ENCODE measurements around the gene CLIC1.
A peak's percentile ranks its signal among the peaks of the same experiment; 100 is the strongest.

The CLIC1 gene

GRCh38 chr6:31736021-31736767 is at the start of gene CLIC1:
Gene CLIC1 (minus strand): TSS chr6:31736530. CDS start chr6:31736300, 230 bp downstream.
- peak; percentile 86 for DNase-seq

- no peak for DNase-seq
Observed at GRCh38 chr6:31785475-31785874, 49.1 kb upstream of the CLIC1 start.

- no peak for DNase-seq
Observed at GRCh38 chr6:31784098-31784925, 48.0 kb upstream of the CLIC1 start.

GRCh38 chr6:31782126-31782855 is 46.0 kb upstream of the CLIC1 start:
- no peak for DNase-seq

- no peak for DNase-seq
Observed at GRCh38 chr6:31781244-31782125, 45.2 kb upstream of the CLIC1 start.

GRCh38 chr6:31780507-31781243 is 44.3 kb upstream of the CLIC1 start:
- DNase-seq = no peak

GRCh38 chr6:31779908-31780307 is 43.6 kb upstream of the CLIC1 start:
- no peak for DNase-seq

GRCh38 chr6:31778999-31779885 is 42.9 kb upstream of the CLIC1 start:
- DNase-seq = no peak

GRCh38 chr6:31778193-31778592 is 41.9 kb upstream of the CLIC1 start:
- DNase-seq = no peak

- no peak for DNase-seq
Observed at GRCh38 chr6:31777667-31778050, 41.3 kb upstream of the CLIC1 start.

- DNase-seq = peak; percentile 77
Observed at GRCh38 chr6:31776989-31777666, 40.8 kb upstream of the CLIC1 start, which contains the start of gene VWA7. Gene VWA7 (minus strand): TSS chr6:31777328. CDS start chr6:31776779, 549 bp downstream.

GRCh38 chr6:31776485-31776988 is 40.2 kb upstream of the CLIC1 start:
- peak; percentile 77 for DNase-seq

GRCh38 chr6:31775633-31776484 is 39.5 kb upstream of the CLIC1 start:
- DNase-seq = no peak

GRCh38 chr6:31775184-31775583 is 38.9 kb upstream of the CLIC1 start:
- DNase-seq = no peak

GRCh38 chr6:31771992-31772358 is 35.6 kb upstream of the CLIC1 start:
- DNase-seq = no peak

- no peak for DNase-seq
Observed at GRCh38 chr6:31770860-31771259, 34.5 kb upstream of the CLIC1 start.

- peak; percentile 78 for DNase-seq
Observed at GRCh38 chr6:31769684-31770371, 33.5 kb upstream of the CLIC1 start.

All from NCI-H146 (cell line).